CD14-positive monocyte (primary cell): ENCODE data around the gene HIVEP3. TPM values are rescaled to one million over a fixed set of nuclear protein-coding genes. Genes with fewer than 3 reads are reported as not detected.

Source experiments
- DNase-seq, 3 donors: peaks; one replicate each; pipeline ENCODE4 v3.0.0-alpha.2; 2011 to 2022
- H2AFZ ChIP-seq: 2 replicates; pipeline ENCODE4 v1.6.0; 2012; ENCODE audit warnings: mild to moderate bottlenecking, low read depth, low read length, inconsistent platforms; ENCODE audit not compliant: insufficient read depth, poor library complexity, severe bottlenecking
- H3K27ac ChIP-seq, 2 donors: 1 replicate in 1 of 2; 2 replicates in 1 of 2; pipeline ENCODE4 v1.5.1; 2012 to 2013; ENCODE audit warnings: low read length in 2 of 2, control low read depth in 1 of 2, inconsistent platforms in 1 of 2, low read depth in 1 of 2, mild to moderate bottlenecking in 1 of 2
- H3K27me3 ChIP-seq, 2 donors: one replicate each; pipeline versions ENCODE4 v1.6.0 to v1.6.1; 2011 to 2013; ENCODE audit warnings: low read length in 2 of 2; ENCODE audit not compliant: control insufficient read depth in 2 of 2, insufficient read depth in 2 of 2
- H3K36me3 ChIP-seq, 2 donors: replicated peaks in 1 of 2; 1 replicate in 1 of 2; 2 replicates in 1 of 2; pipeline versions ENCODE4 v1.5.1 to v1.6.1; 2012 to 2013; ENCODE audit warnings: low read length in 2 of 2, control low read depth in 1 of 2, inconsistent platforms in 1 of 2, mild to moderate bottlenecking in 1 of 2; ENCODE audit not compliant: insufficient read depth in 2 of 2, control insufficient read depth in 1 of 2
- H3K4me1 ChIP-seq, 2 donors: 1 replicate in 1 of 2; 2 replicates in 1 of 2; pipeline versions ENCODE4 v1.5.1 to v1.6.1; 2012 to 2013; ENCODE audit warnings: low read length in 2 of 2, control low read depth in 1 of 2, inconsistent platforms in 1 of 2, mild to moderate bottlenecking in 1 of 2, moderate library complexity in 1 of 2; ENCODE audit not compliant: insufficient read depth in 2 of 2, control insufficient read depth in 1 of 2
- H3K4me2 ChIP-seq: replicated peaks from 2 replicates; pipeline ENCODE3; 2012; ENCODE audit warnings: low read length, moderate library complexity, mild to moderate bottlenecking; ENCODE audit not compliant: poor library complexity, severe bottlenecking; ENCODE audit errors: extremely low read depth
- H3K4me3 ChIP-seq, 3 experiments: fragments of 200-600 bp in 1 of 3; sonication (generic) in 1 of 3; replicated peaks in 1 of 3; 1 replicate in 2 of 3; 2 replicates in 1 of 3; pipeline ENCODE4 v1.5.1; 2011 to 2013; ENCODE audit warnings: low read length in 3 of 3, mild to moderate bottlenecking in 3 of 3, control low read depth in 2 of 3, low read depth in 2 of 3, inconsistent platforms in 1 of 3, moderate library complexity in 1 of 3
- H3K79me2 ChIP-seq: 2 replicates; pipeline ENCODE4 v1.6.0; 2012; ENCODE audit warnings: mild to moderate bottlenecking, control low read depth, inconsistent platforms, low read length, moderate library complexity; ENCODE audit not compliant: insufficient read depth
- H3K9ac ChIP-seq: 2 replicates; pipeline ENCODE4 v1.6.0; 2017; ENCODE audit warnings: low read length, mild to moderate bottlenecking; ENCODE audit not compliant: insufficient read depth, poor library complexity, severe bottlenecking
- H3K9me3 ChIP-seq, 2 donors: replicated peaks in 1 of 2; 1 replicate in 1 of 2; 2 replicates in 1 of 2; pipeline versions ENCODE4 v1.5.1 to v1.6.1; 2012 to 2013; ENCODE audit warnings: low read length in 2 of 2, control low read depth in 1 of 2; ENCODE audit not compliant: control insufficient read depth in 1 of 2, insufficient read depth in 1 of 2
- H4K20me1 ChIP-seq: 2 replicates; pipeline ENCODE4 v1.6.0; 2012; ENCODE audit warnings: mild to moderate bottlenecking, low read length, control low read depth, moderate library complexity; ENCODE audit not compliant: insufficient read depth
- H3K27ac Mint-ChIP-seq, 7 donors: one replicate each; pipeline ENCODE4 v1.8.0; 2020; ENCODE audit warnings: mild to moderate bottlenecking in 7 of 7, mixed read lengths in 7 of 7, moderate library complexity in 6 of 7, inconsistent platforms in 2 of 7
- H3K27me3 Mint-ChIP-seq, 3 donors: one replicate each; pipeline ENCODE4 v1.8.0; 2021 to 2022; ENCODE audit warnings: low read depth in 3 of 3, mild to moderate bottlenecking in 3 of 3, mixed read lengths in 3 of 3, moderate library complexity in 3 of 3, inconsistent platforms in 1 of 3
- H3K36me3 Mint-ChIP-seq, 2 donors: one replicate each; pipeline ENCODE4 v1.8.0; 2020; ENCODE audit warnings: mixed read lengths in 2 of 2, inconsistent platforms in 1 of 2, mild to moderate bottlenecking in 1 of 2
- H3K4me1 Mint-ChIP-seq: one replicate; pipeline ENCODE4 v1.8.0; 2020; ENCODE audit warnings: mild to moderate bottlenecking, mixed read lengths
- H3K4me3 Mint-ChIP-seq, 2 donors: one replicate each; pipeline ENCODE4 v1.8.0; 2020; ENCODE audit warnings: mild to moderate bottlenecking in 2 of 2, mixed read lengths in 2 of 2, moderate library complexity in 1 of 2
- H3K9me3 Mint-ChIP-seq, 7 donors: one replicate each; pipeline ENCODE4 v1.8.0; 2020 to 2022; ENCODE audit warnings: mixed read lengths in 7 of 7, mild to moderate bottlenecking in 6 of 7, moderate library complexity in 6 of 7, inconsistent platforms in 2 of 7
- CTCF ChIP-seq: fragments of 200-600 bp; IDR thresholded peaks from one replicate; pipeline ENCODE4 v1.8.0; 2022; ENCODE audit warnings: antibody characterized with exemption, mild to moderate bottlenecking
- whole genome bisulfite sequencing: methylation state at CpG from one replicate; pipeline ENCODE4 v1.1.5; 2013; ENCODE audit warnings: missing lambda C conversion rate; ENCODE audit not compliant: insufficient coverage; 5-methylcytosine and 5-hydroxymethylcytosine counted together
- intact Hi-C, 2 donors: fragments of 100-400 bp; cut with micrococcal nuclease; formaldehyde crosslinking; loops; one replicate each; pipeline versions ENCODE4 v1.15.0 to v1.15.1; 2023
- polyA plus RNA-seq, 3 donors: library from polyadenylated mRNA; depleted of rRNA in 1 of 3; unstranded in 2 of 3; stranded (reverse) in 1 of 3; fragments of 300-500 nt in 2 of 3; fragments of >200 nt in 1 of 3; fragmentation: Illumina TruSeq in 2 of 3; gene quantifications; 1 replicate in 2 of 3; 2 replicates in 1 of 3; pipeline ENCODE4 v1.2.3, GENCODE V29; 2012 to 2021

Gene HIVEP3
- polyA plus RNA-seq, 3 donors: 1.2 to 3.7 (median 1.8) TPM

GRCh38 chr1:41927118-41927517 is 8.4 kb upstream of the HIVEP3 start:
- Histone ChIP-seq H3K9me3 (no peaks in the 10 kb centered on the region), H3K27me3 (no peaks in the 10 kb centered on the region), H2AFZ (no peak overlapping the region), H3K79me2 (no peaks in the 10 kb centered on the region), H3K4me1 (no peaks in the 10 kb centered on the region), H3K36me3 (no peaks in the 10 kb centered on the region), H3K27ac (no peak overlapping the region), H4K20me1 (no peaks in the 10 kb centered on the region), H3K9ac (no peak overlapping the region), H3K4me3 (no peak overlapping the region), H3K4me2 (no peak overlapping the region)
- Mint-ChIP-seq H3K27me3 (peaks cover 0 to 2% (median 0%) of the 10 kb centered on the region in 3 donors), H3K4me3 (no peak overlapping the region), H3K36me3 (no peaks in the 10 kb centered on the region), H3K27ac (no peak overlapping the region), H3K9me3 (peaks cover 0 to 2% (median 0%) of the 10 kb centered on the region in 7 donors), H3K4me1 (no peaks in the 10 kb centered on the region)
- no peak for DNase-seq
- intact Hi-C loops: no loop called here
- no peak for TF ChIP-seq CTCF

GRCh38 chr1:41925712-41926111 is 7.0 kb upstream of the HIVEP3 start:
- Mint-ChIP-seq H3K27me3 (peaks cover 0 to 2% (median 0%) of the 10 kb centered on the region in 3 donors), H3K36me3 (no peaks in the 10 kb centered on the region), H3K4me1 (no peaks in the 10 kb centered on the region), H3K9me3 (peaks cover 0 to 8% (median 4%) of the 10 kb centered on the region in 7 donors), H3K4me3 (no peak overlapping the region), H3K27ac (no peak overlapping the region)
- Histone ChIP-seq H2AFZ (no peak overlapping the region), H3K4me2 (no peak overlapping the region), H3K9ac (no peak overlapping the region), H4K20me1 (no peaks in the 10 kb centered on the region), H3K27ac (no peak overlapping the region), H3K36me3 (no peaks in the 10 kb centered on the region), H3K79me2 (no peaks in the 10 kb centered on the region), H3K27me3 (no peaks in the 10 kb centered on the region), H3K4me1 (no peaks in the 10 kb centered on the region), H3K9me3 (no peaks in the 10 kb centered on the region), H3K4me3 (no peak overlapping the region)
- no CpG with 5 or more reads among the region's 1 CpG for WGBS
- intact Hi-C loops: no loop called here
- TF ChIP-seq CTCF: no peak
- DNase-seq: no peak
